ENCODE measurements around the gene MMP15. TPM values are rescaled to one million over a fixed set of nuclear protein-coding genes. Genes with fewer than 3 reads are reported as not detected.
A peak's percentile ranks its signal among the peaks of the same experiment; 100 is the strongest.

The MMP15 gene
- total and polyA plus RNA-seq, 7 donors: 2.3 to 54.0 (median 10.5) TPM

DNA sequence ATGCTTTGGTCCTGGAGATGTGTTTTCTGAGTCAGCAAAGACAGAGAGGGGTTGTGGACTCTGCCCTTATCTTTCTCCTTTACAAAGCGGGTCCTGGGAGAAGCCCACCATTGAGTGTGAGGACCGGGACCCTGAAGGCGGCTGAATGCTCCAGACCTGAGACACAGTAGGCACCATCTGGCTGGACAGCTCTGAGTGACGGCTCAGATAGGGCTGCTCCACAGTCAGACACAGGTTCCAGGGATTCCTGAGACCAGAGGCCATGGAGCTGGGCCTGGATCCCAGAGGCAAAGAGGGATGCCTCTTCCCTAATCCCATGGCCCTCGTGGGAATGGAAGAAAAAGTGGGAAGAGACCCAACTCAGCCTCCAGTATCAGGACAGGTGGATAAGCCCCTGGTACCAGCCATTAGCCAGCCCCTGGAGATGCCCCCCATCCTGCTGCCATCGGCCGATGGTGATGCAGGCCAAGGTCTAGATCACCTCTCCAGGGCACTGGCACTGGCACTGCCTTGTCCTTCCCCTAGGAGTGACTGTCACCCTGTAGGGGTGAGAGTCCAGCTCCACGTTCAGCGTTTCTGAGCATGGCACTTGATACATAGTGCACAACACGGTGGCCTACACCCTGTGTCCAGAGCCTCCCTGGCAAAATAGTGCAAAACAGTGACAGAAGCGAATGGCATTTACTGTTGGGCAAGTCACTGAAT is 4.7 kb downstream of the MMP15 start:
- no peak overlapping the region for H3K4me3 ChIP-seq
- WGBS, 2 donors: 84 to 88% methylated on average over 11 of the region's 11 CpGs
- intact Hi-C loops (cut with DNase I): no loop called here

DNA sequence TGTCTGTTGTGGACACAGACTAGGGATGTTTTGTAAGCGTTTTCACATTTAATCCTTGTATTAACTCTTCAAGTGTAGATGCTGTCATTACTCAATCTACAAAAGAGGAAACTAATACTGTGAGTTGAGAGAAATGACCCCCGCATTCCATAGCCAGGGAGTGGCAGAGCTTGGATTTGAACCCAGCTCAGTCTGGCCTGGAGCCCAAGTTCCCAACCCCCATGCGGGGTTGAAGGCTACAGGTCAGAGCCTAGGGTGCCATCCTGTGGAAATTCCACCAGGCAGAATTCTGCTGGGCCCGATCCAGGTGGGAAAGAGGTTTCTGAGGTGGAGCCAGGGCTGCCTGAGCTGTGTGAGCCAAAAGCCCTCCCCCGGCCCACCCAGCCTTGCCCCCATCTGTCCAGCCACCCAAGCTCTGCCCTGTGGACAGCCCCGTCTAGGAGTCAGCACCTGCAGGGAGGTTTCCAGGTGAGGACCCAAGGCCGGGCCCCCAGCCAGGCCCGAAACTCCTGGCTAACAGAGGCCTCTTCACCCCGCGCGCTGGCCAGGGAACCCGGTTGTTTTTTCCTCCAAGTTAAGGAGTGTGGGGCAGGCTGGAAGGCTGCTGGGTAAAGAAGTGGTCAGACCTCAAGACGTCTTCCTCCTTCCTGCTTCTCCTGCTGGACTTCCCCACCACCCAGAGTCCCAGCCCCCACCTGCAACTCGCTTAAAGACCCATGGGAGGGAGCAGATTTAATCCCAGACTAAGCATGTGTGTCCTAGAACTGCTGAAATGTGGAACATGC is 5.7 kb downstream of the MMP15 start:
- Histone ChIP-seq H3K4me3 (no peak overlapping the region), H3K4me1 (peaks cover 0 to 37% (median 28%) of the 10 kb centered on the region in 4 donors), H3K27ac (peak overlapping the region in 1 of 4 donors; percentile 42), H3K36me3 (no peaks in the 10 kb centered on the region), H3K27me3 (no peaks in the 10 kb centered on the region), H3K9me3 (no peaks in the 10 kb centered on the region)
- TF ChIP-seq POLR2A (IDR thresholded peaks at IDR 0.05): no peak
- no peak for DNase-seq
- WGBS, 2 donors: 65 to 67% methylated on average over 14 of the region's 14 CpGs
- intact Hi-C loops (cut with DNase I): no loop called here

More for the DNA sequence above, 4.7 kb downstream of the MMP15 start:
- Histone ChIP-seq H3K27ac (no peak overlapping the region), H3K4me1 (peaks cover 1 to 43% (median 34%) of the 10 kb centered on the region in 4 donors), H3K36me3 (no peaks in the 10 kb centered on the region), H3K27me3 (no peaks in the 10 kb centered on the region), H3K9me3 (no peaks in the 10 kb centered on the region)
- no peak for DNase-seq
- TF ChIP-seq EP300 (IDR thresholded peaks at IDR 0.05) (no peak), POLR2A (IDR thresholded peaks at IDR 0.05) (no peak), POLR2AphosphoS5 (IDR thresholded peaks at IDR 0.05) (no peak)
- TF ChIP-seq, protein P1, sequence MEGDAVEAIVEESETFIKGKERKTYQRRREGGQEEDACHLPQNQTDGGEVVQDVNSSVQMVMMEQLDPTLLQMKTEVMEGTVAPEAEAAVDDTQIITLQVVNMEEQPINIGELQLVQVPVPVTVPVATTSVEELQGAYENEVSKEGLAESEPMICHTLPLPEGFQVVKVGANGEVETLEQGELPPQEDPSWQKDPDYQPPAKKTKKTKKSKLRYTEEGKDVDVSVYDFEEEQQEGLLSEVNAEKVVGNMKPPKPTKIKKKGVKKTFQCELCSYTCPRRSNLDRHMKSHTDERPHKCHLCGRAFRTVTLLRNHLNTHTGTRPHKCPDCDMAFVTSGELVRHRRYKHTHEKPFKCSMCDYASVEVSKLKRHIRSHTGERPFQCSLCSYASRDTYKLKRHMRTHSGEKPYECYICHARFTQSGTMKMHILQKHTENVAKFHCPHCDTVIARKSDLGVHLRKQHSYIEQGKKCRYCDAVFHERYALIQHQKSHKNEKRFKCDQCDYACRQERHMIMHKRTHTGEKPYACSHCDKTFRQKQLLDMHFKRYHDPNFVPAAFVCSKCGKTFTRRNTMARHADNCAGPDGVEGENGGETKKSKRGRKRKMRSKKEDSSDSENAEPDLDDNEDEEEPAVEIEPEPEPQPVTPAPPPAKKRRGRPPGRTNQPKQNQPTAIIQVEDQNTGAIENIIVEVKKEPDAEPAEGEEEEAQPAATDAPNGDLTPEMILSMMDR (IDR thresholded peaks at IDR 0.05): no peak

DNA sequence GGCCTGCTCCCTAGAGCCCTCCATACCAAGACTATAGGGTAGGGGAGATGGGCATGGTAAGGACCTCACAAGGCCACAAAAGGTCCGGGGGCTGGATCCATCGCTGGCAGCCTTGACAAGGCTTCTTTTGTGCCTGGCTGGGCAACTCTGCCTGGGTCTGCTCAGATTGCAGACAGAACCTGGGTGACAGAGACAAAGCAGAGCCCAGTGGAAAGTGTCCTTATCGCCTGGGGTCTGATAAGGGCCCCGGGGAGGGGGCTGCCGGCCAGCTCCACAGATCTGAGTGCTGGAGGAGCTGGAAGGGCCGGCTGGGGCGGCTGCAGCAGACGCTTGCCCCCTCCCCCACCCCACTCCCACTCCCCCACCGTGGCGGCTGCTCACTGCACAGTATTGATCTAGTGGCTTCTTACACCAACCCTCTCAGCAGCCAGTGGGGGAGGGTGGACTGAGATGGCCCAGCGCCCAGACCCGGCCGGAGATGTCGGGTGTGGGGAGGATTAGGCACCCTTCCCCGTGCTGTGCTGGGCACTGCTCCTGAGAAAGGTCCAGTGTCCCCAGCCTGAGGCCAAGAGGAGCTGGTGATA is 7.2 kb downstream of the MMP15 start:
- Histone ChIP-seq H3K9me3 (no peaks in the 10 kb centered on the region), H3K4me3 (no peak overlapping the region), H3K27me3 (no peaks in the 10 kb centered on the region), H3K4me1 (peaks cover 0 to 21% (median 13%) of the 10 kb centered on the region in 4 donors), H3K36me3 (peaks cover 0 to 2% (median 0%) of the 10 kb centered on the region in 4 donors), H3K27ac (no peak overlapping the region)
- 66 to 76% methylated on average over 15 of the region's 15 CpGs for WGBS, 2 donors
- TF ChIP-seq POLR2AphosphoS5 (IDR thresholded peaks at IDR 0.05) (no peak), POLR2A (IDR thresholded peaks at IDR 0.05) (no peak), EP300 (IDR thresholded peaks at IDR 0.05) (no peak)
- TF ChIP-seq, protein P1 (IDR thresholded peaks at IDR 0.05): no peak
- DNase-seq: no peak
- intact Hi-C loops (cut with DNase I): no loop called here

DNA sequence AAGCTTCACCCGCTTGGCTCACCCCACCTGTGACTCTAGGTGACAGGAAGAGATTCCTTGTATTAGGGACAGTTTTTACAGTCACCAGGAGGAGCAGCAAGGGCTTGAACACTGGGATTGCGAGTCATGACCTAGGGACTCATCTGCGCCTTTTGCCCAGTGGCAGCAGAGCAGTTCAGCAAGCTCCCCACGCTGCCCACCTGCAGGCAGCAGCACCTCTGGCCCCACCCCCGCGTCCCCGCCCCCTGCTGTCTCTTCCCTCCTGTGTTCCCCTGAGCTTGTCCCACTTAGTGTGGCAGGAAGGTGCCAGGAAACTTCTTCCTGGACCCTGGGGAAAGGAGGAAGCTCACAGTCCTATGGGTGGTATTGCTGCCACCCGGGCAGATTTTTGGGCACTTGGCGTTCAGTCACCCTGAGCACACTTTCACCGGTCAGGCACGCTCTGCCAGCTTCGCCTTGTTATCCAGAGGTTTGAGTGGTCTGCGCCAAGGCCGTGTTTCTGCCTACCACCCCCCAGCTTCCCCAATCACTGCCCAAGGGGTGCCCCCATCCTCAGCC is 8.7 kb downstream of the MMP15 start:
- no peaks in the 10 kb centered on the region for H3K9me3 ChIP-seq
- TF ChIP-seq POLR2AphosphoS5 (IDR thresholded peaks at IDR 0.05): no peak
- TF ChIP-seq EP300 (IDR thresholded peaks at IDR 0.05): no peak
- TF ChIP-seq, protein P1 (IDR thresholded peaks at IDR 0.05): no peak
- no peak for TF ChIP-seq POLR2A (IDR thresholded peaks at IDR 0.05)
- DNase-seq: no peak
- H3K36me3 ChIP-seq: peaks cover 0 to 16% (median 0%) of the 10 kb centered on the region in 4 donors
- WGBS, 2 donors: 89 to 91% methylated on average over 14 of the region's 14 CpGs
- H3K27ac ChIP-seq: no peak overlapping the region
- peaks cover 0 to 15% (median 9%) of the 10 kb centered on the region in 4 donors for H3K4me1 ChIP-seq
- H3K27me3 ChIP-seq: no peaks in the 10 kb centered on the region
- no peak overlapping the region for H3K4me3 ChIP-seq
- intact Hi-C loops (cut with DNase I): no loop called here

DNA sequence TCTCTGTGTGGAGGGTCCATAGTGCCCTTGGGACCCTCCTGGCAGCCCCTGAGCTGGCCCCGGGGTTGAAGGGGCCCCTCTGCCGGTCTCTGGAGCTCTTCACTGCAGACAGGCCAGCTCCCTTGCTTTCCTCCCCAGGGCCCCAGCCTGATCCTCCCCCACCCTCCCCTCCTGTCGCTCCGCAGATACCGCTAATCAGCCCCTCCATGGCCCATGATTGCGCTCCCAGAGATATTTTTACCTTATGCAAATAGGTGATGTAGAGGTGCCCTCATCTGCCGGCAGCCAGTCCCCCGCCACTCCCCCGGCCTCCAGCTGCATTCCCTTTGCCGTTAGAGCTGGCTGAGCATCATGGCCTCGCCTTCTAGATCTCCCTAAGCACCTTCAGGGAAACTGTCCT is 9.2 kb downstream of the MMP15 start:
- Histone ChIP-seq H3K4me1 (peaks cover 0 to 15% (median 9%) of the 10 kb centered on the region in 4 donors), H3K27ac (no peak overlapping the region), H3K36me3 (peaks cover 0 to 22% (median 0%) of the 10 kb centered on the region in 4 donors), H3K27me3 (no peaks in the 10 kb centered on the region), H3K4me3 (no peak overlapping the region), H3K9me3 (no peaks in the 10 kb centered on the region)
- DNase-seq: no peak
- intact Hi-C loops (cut with DNase I): no loop called here
- TF ChIP-seq, protein P1 (IDR thresholded peaks at IDR 0.05): no peak
- TF ChIP-seq POLR2AphosphoS5 (IDR thresholded peaks at IDR 0.05) (no peak), EP300 (IDR thresholded peaks at IDR 0.05) (no peak), POLR2A (IDR thresholded peaks at IDR 0.05) (no peak)
- WGBS, 2 donors: 84 to 85% methylated on average over 11 of the region's 11 CpGs
